Measurements from ENCODE around the gene CRACDL.

GRCh38 chr2:98867539-98868309 is 68.3 kb downstream of the CRACDL start:
- TF ChIP-seq CTCF (IDR thresholded peaks at IDR 0.05; ENCODE audit: extremely low read depth in 1 of 2, insufficient read depth in 1 of 2, low read depth in 1 of 2, low read length in 2 of 2) (no peak), POLR2A (IDR thresholded peaks at IDR 0.05; ENCODE audit: low read depth, low read length) (no peak), JUN (IDR thresholded peaks at IDR 0.05; ENCODE audit: borderline replicate concordance, insufficient read depth, insufficient read length, low read depth) (no peak), POLR2AphosphoS5 (IDR thresholded peaks at IDR 0.05; ENCODE audit: insufficient read depth, low read depth, low read length) (no peak)
